Caco-2 (cell line): ENCODE data around the gene CREB5. TPM values are rescaled to one million over a fixed set of nuclear protein-coding genes. Genes with fewer than 3 reads are reported as not detected.

ENCODE experiments used
- BruUV-seq: library from RNA; stranded (reverse); fragments of 400-500 nt; replicated peaks from 2 replicates; lab custom pipeline; 2021; lab: Mats Ljungman, UMichigan
- CTCF ChIA-PET: fragments of 300-600 bp; sonication (Branson Sonifier 250); formaldehyde crosslinking; loops from one replicate; lab custom pipeline; 2022; ENCODE audit warnings: antibody characterized with exemption; lab: Charles Lee
- POLR2A ChIA-PET: fragments of 300-600 bp; sonication (Branson Sonifier 250); formaldehyde crosslinking; loops from one replicate; lab custom pipeline; 2022; ENCODE audit warnings: antibody characterized with exemption; lab: Charles Lee
- DNase-seq, 2 experiments: peaks; one replicate each; pipeline versions ENCODE4 v3.0.0 to v3.0.0-alpha.2; 2020 to 2022
- H3K27me3 ChIP-seq: replicated peaks from 2 replicates; pipeline ENCODE4 v1.6.0; 2011; ENCODE audit warnings: low read length; ENCODE audit not compliant: control insufficient read depth, insufficient read depth
- H3K36me3 ChIP-seq: 2 replicates; pipeline ENCODE4 v1.5.1; 2011; ENCODE audit warnings: low read length; ENCODE audit not compliant: control insufficient read depth, insufficient read depth
- H3K4me1 ChIP-seq: fragments of 250-450 bp; sonication (Bioruptor Pico); 2 replicates; pipeline ENCODE4 v1.5.1; 2020; ENCODE audit warnings: mild to moderate bottlenecking
- H3K4me3 ChIP-seq: 2 replicates; pipeline ENCODE4 v1.5.1; 2011; ENCODE audit warnings: low read depth, mild to moderate bottlenecking, control low read depth, low read length
- H3K9me3 ChIP-seq: fragments of 250-450 bp; sonication (Bioruptor Pico); 2 replicates; pipeline ENCODE4 v1.5.1; 2020; ENCODE audit warnings: mild to moderate bottlenecking, moderate library complexity
- H3K27ac Mint-ChIP-seq: one replicate; pipeline ENCODE4 v1.8.0; 2022; ENCODE audit warnings: mixed read lengths; ENCODE audit not compliant: unreplicated experiment
- H3K27me3 Mint-ChIP-seq: one replicate; pipeline ENCODE4 v1.8.0; 2022; ENCODE audit warnings: mixed read lengths; ENCODE audit not compliant: insufficient read depth, unreplicated experiment
- H3K36me3 Mint-ChIP-seq: one replicate; pipeline ENCODE4 v1.8.0; 2022; ENCODE audit warnings: mild to moderate bottlenecking, mixed read lengths; ENCODE audit not compliant: insufficient read depth, unreplicated experiment
- H3K4me1 Mint-ChIP-seq: one replicate; pipeline ENCODE4 v1.8.0; 2022; ENCODE audit warnings: low read depth, mixed read lengths; ENCODE audit not compliant: unreplicated experiment
- H3K4me3 Mint-ChIP-seq: one replicate; pipeline ENCODE4 v1.8.0; 2022; ENCODE audit warnings: mild to moderate bottlenecking, moderate library complexity, mixed read lengths; ENCODE audit not compliant: unreplicated experiment
- H3K9me3 Mint-ChIP-seq: one replicate; pipeline ENCODE4 v1.8.0; 2022; ENCODE audit warnings: mixed read lengths; ENCODE audit not compliant: unreplicated experiment
- CTCF ChIP-seq, 2 experiments: fragments of 200-600 bp in 1 of 2; IDR thresholded peaks; 1 replicate in 1 of 2; 2 replicates in 1 of 2; pipeline versions ENCODE4 v1.5.1 to v1.8.0; 2011 to 2022; ENCODE audit warnings: antibody characterized with exemption in 1 of 2, control low read depth in 1 of 2, inconsistent platforms in 1 of 2, low read depth in 1 of 2, low read length in 1 of 2, mild to moderate bottlenecking in 1 of 2, moderate library complexity in 1 of 2; ENCODE audit not compliant: insufficient read depth in 1 of 2, severe bottlenecking in 1 of 2, unreplicated experiment in 1 of 2
- intact Hi-C: fragments of 100-400 bp; cut with micrococcal nuclease; formaldehyde crosslinking; loops from one replicate; pipeline ENCODE4 v1.10.0; 2022; ENCODE audit not compliant: unreplicated experiment
- total RNA-seq: library from RNA; stranded (reverse); gene quantifications from 2 replicates; pipeline ENCODE4 v1.2.3, GENCODE V29; 2022

The CREB5 gene
- total RNA-seq, 1 experiment from 2014 or later, result 9.1 TPM

GRCh38 chr7:28480595-28480994, 68.3 kb downstream of the CREB5 start:
- Histone ChIP-seq H3K4me3 (no peak overlapping the region), H3K36me3 (no peaks in the 10 kb centered on the region), H3K4me1 (peaks cover 35% of the 10 kb centered on the region), H3K27me3 (no peaks in the 10 kb centered on the region), H3K9me3 (no peaks in the 10 kb centered on the region)
- TF ChIP-seq CTCF (IDR thresholded peaks at IDR 0.05; ENCODE audit: insufficient read depth in 1 of 2, low read depth in 1 of 2, low read length in 1 of 2, severe bottlenecking in 1 of 2, unreplicated experiment in 1 of 2), result no peak
- Mint-ChIP-seq H3K4me1 (peaks cover 21% of the 10 kb centered on the region), H3K4me3 (no peak overlapping the region), H3K27me3 (no peaks in the 10 kb centered on the region), H3K27ac (no peak overlapping the region), H3K36me3 (peaks cover 7% of the 10 kb centered on the region), H3K9me3 (no peaks in the 10 kb centered on the region)
- ChIA-PET POLR2A (no interaction called here), CTCF (no interaction called here)
- no TSS peak for BruUV-seq
- DNase-seq, result no peak
- intact Hi-C loops, result no loop called here

- CTCF ChIA-PET, result no interaction called here
- Mint-ChIP-seq H3K9me3 (no peaks in the 10 kb centered on the region), H3K36me3 (peaks cover 7% of the 10 kb centered on the region), H3K27me3 (no peaks in the 10 kb centered on the region), H3K27ac (no peak overlapping the region), H3K4me1 (peaks cover 21% of the 10 kb centered on the region), H3K4me3 (no peak overlapping the region)
- Histone ChIP-seq H3K9me3 (no peaks in the 10 kb centered on the region), H3K36me3 (no peaks in the 10 kb centered on the region), H3K4me1 (peaks cover 29% of the 10 kb centered on the region), H3K4me3 (no peak overlapping the region), H3K27me3 (no peaks in the 10 kb centered on the region)
- intact Hi-C loops, result no loop called here
- no peak for TF ChIP-seq CTCF (IDR thresholded peaks at IDR 0.05; ENCODE audit: insufficient read depth in 1 of 2, low read depth in 1 of 2, low read length in 1 of 2, severe bottlenecking in 1 of 2, unreplicated experiment in 1 of 2)
- DNase-seq, result no peak
- POLR2A ChIA-PET, result no interaction called here
- no TSS peak for BruUV-seq
These were observed 69.0 kb downstream of the CREB5 start for GRCh38 chr7:28481091-28481926.

DNA sequence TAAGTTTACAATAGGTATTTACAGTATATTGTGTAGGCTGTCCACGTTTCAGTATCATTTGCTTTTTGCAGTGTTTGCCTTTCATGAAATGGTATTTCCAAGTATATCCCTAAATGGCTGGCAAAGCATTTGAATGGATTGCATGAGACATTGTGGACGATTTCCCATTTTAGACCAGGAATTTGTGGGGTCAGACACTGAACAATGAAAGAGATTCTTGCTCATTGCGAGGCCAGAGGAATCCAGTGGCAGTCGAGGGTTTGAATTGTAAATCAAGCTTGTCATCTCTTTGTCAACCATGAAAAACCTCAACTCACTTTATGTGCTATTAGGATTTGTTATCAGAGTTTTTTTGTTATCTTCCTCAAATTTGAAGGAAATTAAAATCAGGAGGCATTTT, 70.8 kb downstream of the CREB5 start:
- no peak for DNase-seq
- Histone ChIP-seq H3K4me3 (no peak overlapping the region), H3K4me1 (peaks cover 29% of the 10 kb centered on the region), H3K27me3 (no peaks in the 10 kb centered on the region), H3K9me3 (no peaks in the 10 kb centered on the region), H3K36me3 (no peaks in the 10 kb centered on the region)
- ChIA-PET CTCF (no interaction called here), POLR2A (no interaction called here)
- Mint-ChIP-seq H3K27me3 (no peaks in the 10 kb centered on the region), H3K36me3 (no peaks in the 10 kb centered on the region), H3K9me3 (no peaks in the 10 kb centered on the region), H3K4me3 (no peak overlapping the region), H3K4me1 (peaks cover 21% of the 10 kb centered on the region), H3K27ac (no peak overlapping the region)
- BruUV-seq, result no TSS peak
- no peak for TF ChIP-seq CTCF (IDR thresholded peaks at IDR 0.05; ENCODE audit: insufficient read depth in 1 of 2, low read depth in 1 of 2, low read length in 1 of 2, severe bottlenecking in 1 of 2, unreplicated experiment in 1 of 2)
- intact Hi-C loops, result no loop called here
